Transverse colon (tissue), 3 donors: ENCODE data around the gene ABCE1.

ENCODE experiments used
- POLR2A ChIP-seq: fragments of 450-650 bp; IDR thresholded peaks from one replicate; pipeline ENCODE4 v1.6.1; 2016; ENCODE audit warnings: antibody characterized with exemption, mild to moderate bottlenecking, moderate library complexity
- TF ChIP-seq, protein P1 (sequence below), 5 experiments: fragments of 200-600 bp in 3 of 5; fragments of 450-650 bp in 2 of 5; sonication (generic) in 3 of 5; IDR thresholded peaks; 1 replicate in 2 of 5; 2 replicates in 3 of 5; pipeline ENCODE4 v1.5.1; 2016 to 2017; ENCODE audit warnings: antibody characterized with exemption in 5 of 5, inconsistent platforms in 3 of 5, mild to moderate bottlenecking in 2 of 5, moderate library complexity in 1 of 5

DNA sequence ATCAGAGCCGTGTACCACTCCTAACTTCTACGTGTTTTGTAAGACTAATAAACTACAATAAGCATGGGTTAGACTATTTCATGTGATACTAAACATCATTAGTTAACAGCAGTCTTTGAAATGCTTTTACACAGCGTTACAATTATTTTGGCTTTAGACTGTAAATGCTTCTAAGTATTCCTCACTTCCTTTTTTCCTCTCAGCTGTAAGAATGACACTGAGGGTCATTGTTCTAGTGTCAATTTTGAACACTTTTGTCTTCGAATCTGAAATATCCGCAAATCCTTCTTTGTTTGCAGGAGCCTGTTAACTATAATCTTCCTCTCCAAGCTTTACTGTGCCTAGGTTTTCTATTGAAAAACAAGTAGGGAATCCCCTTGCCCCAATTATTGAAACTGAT is 1.5 kb downstream of the ABCE1 start:
- TF ChIP-seq, protein P1, sequence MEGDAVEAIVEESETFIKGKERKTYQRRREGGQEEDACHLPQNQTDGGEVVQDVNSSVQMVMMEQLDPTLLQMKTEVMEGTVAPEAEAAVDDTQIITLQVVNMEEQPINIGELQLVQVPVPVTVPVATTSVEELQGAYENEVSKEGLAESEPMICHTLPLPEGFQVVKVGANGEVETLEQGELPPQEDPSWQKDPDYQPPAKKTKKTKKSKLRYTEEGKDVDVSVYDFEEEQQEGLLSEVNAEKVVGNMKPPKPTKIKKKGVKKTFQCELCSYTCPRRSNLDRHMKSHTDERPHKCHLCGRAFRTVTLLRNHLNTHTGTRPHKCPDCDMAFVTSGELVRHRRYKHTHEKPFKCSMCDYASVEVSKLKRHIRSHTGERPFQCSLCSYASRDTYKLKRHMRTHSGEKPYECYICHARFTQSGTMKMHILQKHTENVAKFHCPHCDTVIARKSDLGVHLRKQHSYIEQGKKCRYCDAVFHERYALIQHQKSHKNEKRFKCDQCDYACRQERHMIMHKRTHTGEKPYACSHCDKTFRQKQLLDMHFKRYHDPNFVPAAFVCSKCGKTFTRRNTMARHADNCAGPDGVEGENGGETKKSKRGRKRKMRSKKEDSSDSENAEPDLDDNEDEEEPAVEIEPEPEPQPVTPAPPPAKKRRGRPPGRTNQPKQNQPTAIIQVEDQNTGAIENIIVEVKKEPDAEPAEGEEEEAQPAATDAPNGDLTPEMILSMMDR (IDR thresholded peaks at IDR 0.05) = no peak
- TF ChIP-seq POLR2A = no peak
